WTC11 (cell line): Measurements from ENCODE around the gene TMA7. TPM values are rescaled to one million over a fixed set of nuclear protein-coding genes. Genes with fewer than 3 reads are reported as not detected.
A peak's percentile ranks its signal among the peaks of the same experiment; 100 is the strongest.

Experiments used
- CREB1 ChIP-seq: sonication (generic); formaldehyde crosslinking; IDR thresholded peaks from 2 replicates; pipeline ENCODE4 v1.8.0; 2023; ENCODE audit warnings: mild to moderate bottlenecking, missing genetic modification reagents
- CTCF ChIP-seq: fragments of 200-600 bp; IDR thresholded peaks from 2 replicates; pipeline ENCODE4 v1.8.0; 2022; ENCODE audit warnings: antibody characterized with exemption
- E2F1 ChIP-seq: sonication (generic); formaldehyde crosslinking; IDR thresholded peaks from 2 replicates; pipeline ENCODE4 v1.8.0; 2022; ENCODE audit warnings: mild to moderate bottlenecking, missing genetic modification reagents
- ELF4 ChIP-seq: sonication (generic); formaldehyde crosslinking; IDR thresholded peaks from 2 replicates; pipeline ENCODE4 v1.8.1; 2022; ENCODE audit warnings: low read depth, mild to moderate bottlenecking, moderate library complexity, missing genetic modification reagents
- FOXP1 ChIP-seq: sonication (generic); formaldehyde crosslinking; IDR thresholded peaks from 2 replicates; pipeline ENCODE4 v1.8.0; 2022; ENCODE audit warnings: missing genetic modification reagents, mild to moderate bottlenecking, moderate library complexity, borderline replicate concordance
- GRHL2 ChIP-seq: fragments of 250-450 bp; sonication (Bioruptor Pico); IDR thresholded peaks from 2 replicates; pipeline ENCODE4 v1.8.0; 2022; ENCODE audit warnings: mild to moderate bottlenecking, moderate library complexity; ENCODE audit not compliant: insufficient replicate concordance, severe bottlenecking
- IRF1 ChIP-seq: sonication (generic); formaldehyde crosslinking; IDR thresholded peaks from 2 replicates; pipeline ENCODE4 v1.8.0; 2023; ENCODE audit warnings: missing genetic modification reagents
- JAZF1 ChIP-seq: fragments of 250-450 bp; sonication (Bioruptor Pico); IDR thresholded peaks from 2 replicates; pipeline ENCODE4 v1.9.0; 2021; ENCODE audit warnings: moderate library complexity, mild to moderate bottlenecking, inconsistent platforms
- KAT7 ChIP-seq: sonication (generic); formaldehyde crosslinking; IDR thresholded peaks from 2 replicates; pipeline ENCODE4 v1.8.1; 2023; ENCODE audit warnings: missing genetic modification reagents, mild to moderate bottlenecking, borderline replicate concordance
- MLX ChIP-seq: sonication (generic); formaldehyde crosslinking; IDR thresholded peaks from 2 replicates; pipeline ENCODE4 v1.8.1; 2023; ENCODE audit warnings: mild to moderate bottlenecking, missing genetic modification reagents, moderate library complexity
- NFE2L1 ChIP-seq: sonication (generic); formaldehyde crosslinking; IDR thresholded peaks from 2 replicates; pipeline ENCODE4 v1.8.1; 2023; ENCODE audit warnings: missing genetic modification reagents
- NFYB ChIP-seq: sonication (generic); formaldehyde crosslinking; conservative IDR thresholded peaks from 2 replicates; pipeline ENCODE4 v1.8.0; 2022; ENCODE audit warnings: low read depth, missing genetic modification reagents
- NR1H2 ChIP-seq: sonication (generic); formaldehyde crosslinking; IDR thresholded peaks from 2 replicates; pipeline ENCODE4 v1.9.0; 2021; ENCODE audit warnings: mild to moderate bottlenecking, moderate library complexity, missing genetic modification reagents
- NR2C2 ChIP-seq: sonication (generic); formaldehyde crosslinking; IDR thresholded peaks from 2 replicates; pipeline ENCODE4 v1.8.0; 2022; ENCODE audit warnings: mild to moderate bottlenecking, missing genetic modification reagents
- OVOL2 ChIP-seq: fragments of 250-450 bp; sonication (Bioruptor Pico); IDR thresholded peaks from 2 replicates; pipeline ENCODE4 v1.9.0; 2021; ENCODE audit warnings: mild to moderate bottlenecking, borderline replicate concordance
- RELA ChIP-seq: sonication (generic); formaldehyde crosslinking; IDR thresholded peaks from 2 replicates; pipeline ENCODE4 v1.8.1; 2022; ENCODE audit warnings: missing genetic modification reagents, mild to moderate bottlenecking, borderline replicate concordance
- SMAD3 ChIP-seq: sonication (generic); formaldehyde crosslinking; IDR thresholded peaks from 2 replicates; pipeline ENCODE4 v1.8.0; 2022; ENCODE audit warnings: missing genetic modification reagents, mild to moderate bottlenecking, borderline replicate concordance
- TCF7 ChIP-seq: sonication (generic); formaldehyde crosslinking; IDR thresholded peaks from 2 replicates; pipeline ENCODE4 v1.8.0; 2022; ENCODE audit warnings: mild to moderate bottlenecking, low read depth, missing genetic modification reagents, moderate library complexity
- TEAD1 ChIP-seq: sonication (generic); formaldehyde crosslinking; IDR thresholded peaks from 2 replicates; pipeline ENCODE4 v1.8.0; 2022; ENCODE audit warnings: mild to moderate bottlenecking, missing genetic modification reagents
- TEAD4 ChIP-seq: sonication (generic); formaldehyde crosslinking; IDR thresholded peaks from 2 replicates; pipeline ENCODE4 v1.8.0; 2022; ENCODE audit warnings: mild to moderate bottlenecking, missing genetic modification reagents
- TP53 ChIP-seq: sonication (generic); formaldehyde crosslinking; IDR thresholded peaks from 2 replicates; pipeline ENCODE4 v1.8.1; 2023; ENCODE audit warnings: mild to moderate bottlenecking, missing genetic modification reagents
- USF2 ChIP-seq: sonication (generic); formaldehyde crosslinking; IDR thresholded peaks from 2 replicates; pipeline ENCODE4 v1.8.1; 2023; ENCODE audit warnings: mild to moderate bottlenecking, missing genetic modification reagents, moderate library complexity
- ZBTB43 ChIP-seq: sonication (generic); formaldehyde crosslinking; IDR thresholded peaks from 2 replicates; pipeline ENCODE4 v1.8.1; 2023; ENCODE audit warnings: mild to moderate bottlenecking, missing genetic modification reagents
- ZNF121 ChIP-seq: sonication (generic); formaldehyde crosslinking; IDR thresholded peaks from 2 replicates; pipeline ENCODE4 v1.8.0; 2023; ENCODE audit warnings: missing genetic modification reagents
- ZNF232 ChIP-seq: sonication (generic); formaldehyde crosslinking; IDR thresholded peaks from 2 replicates; pipeline ENCODE4 v1.8.0; 2022; ENCODE audit warnings: mild to moderate bottlenecking, missing genetic modification reagents
- ZNF263 ChIP-seq: sonication (generic); formaldehyde crosslinking; IDR thresholded peaks from 2 replicates; pipeline ENCODE4 v1.8.1; 2022; ENCODE audit warnings: low read depth, mild to moderate bottlenecking, moderate library complexity, missing genetic modification reagents
- ZNF423 ChIP-seq: fragments of 250-450 bp; sonication (Bioruptor Pico); IDR thresholded peaks from 2 replicates; pipeline ENCODE4 v2.1.2; 2022; ENCODE audit warnings: mild to moderate bottlenecking, moderate library complexity
- ZNF671 ChIP-seq: fragments of 250-450 bp; sonication (Bioruptor Pico); IDR thresholded peaks from 2 replicates; pipeline ENCODE4 v1.8.0; 2021; ENCODE audit warnings: mild to moderate bottlenecking
- ZSCAN18 ChIP-seq: fragments of 250-450 bp; sonication (Bioruptor Pico); IDR thresholded peaks from 2 replicates; pipeline ENCODE4 v2.1.2; 2022; ENCODE audit warnings: mild to moderate bottlenecking, moderate library complexity
- total RNA-seq: library from RNA; stranded (reverse); gene quantifications from 3 replicates; pipeline ENCODE4 v1.2.3, GENCODE V29; 2021
- TF ChIP-seq, protein P1 (sequence below): sonication (generic); formaldehyde crosslinking; IDR thresholded peaks from 2 replicates; pipeline ENCODE4 v1.8.0; 2022; ENCODE audit warnings: mild to moderate bottlenecking, missing genetic modification reagents

Gene TMA7
- total RNA-seq, 1 experiment from 2014 or later: 318 TPM

- TF ChIP-seq CTCF: no peak
- TF ChIP-seq ZBTB43 (CRISPR knock-in tag): 0 out of 2 replicates have a peak, but pooled peaks have one; percentile 69
- TF ChIP-seq ZNF423 (CRISPR knock-in tag): no peak
- TF ChIP-seq ZSCAN18 (CRISPR knock-in tag): no peak
- TF ChIP-seq E2F1 (CRISPR knock-in tag): 0 out of 2 replicates have a peak, but pooled peaks have one; percentile 24
- TF ChIP-seq TCF7 (CRISPR knock-in tag): no peak
- no peak for TF ChIP-seq ELF4 (CRISPR knock-in tag)
- peak; percentile 84; the same call in 1 of the 2 replicates for TF ChIP-seq KAT7 (CRISPR knock-in tag)
- 0 out of 2 replicates have a peak, but pooled peaks have one; percentile 78 for TF ChIP-seq MLX (CRISPR knock-in tag)
- 0 out of 2 replicates have a peak, but pooled peaks have one; percentile 61 for TF ChIP-seq CREB1 (CRISPR knock-in tag)
- TF ChIP-seq GRHL2 (CRISPR knock-in tag): no peak
- no peak for TF ChIP-seq NR1H2 (CRISPR knock-in tag)
- TF ChIP-seq, protein P1, sequence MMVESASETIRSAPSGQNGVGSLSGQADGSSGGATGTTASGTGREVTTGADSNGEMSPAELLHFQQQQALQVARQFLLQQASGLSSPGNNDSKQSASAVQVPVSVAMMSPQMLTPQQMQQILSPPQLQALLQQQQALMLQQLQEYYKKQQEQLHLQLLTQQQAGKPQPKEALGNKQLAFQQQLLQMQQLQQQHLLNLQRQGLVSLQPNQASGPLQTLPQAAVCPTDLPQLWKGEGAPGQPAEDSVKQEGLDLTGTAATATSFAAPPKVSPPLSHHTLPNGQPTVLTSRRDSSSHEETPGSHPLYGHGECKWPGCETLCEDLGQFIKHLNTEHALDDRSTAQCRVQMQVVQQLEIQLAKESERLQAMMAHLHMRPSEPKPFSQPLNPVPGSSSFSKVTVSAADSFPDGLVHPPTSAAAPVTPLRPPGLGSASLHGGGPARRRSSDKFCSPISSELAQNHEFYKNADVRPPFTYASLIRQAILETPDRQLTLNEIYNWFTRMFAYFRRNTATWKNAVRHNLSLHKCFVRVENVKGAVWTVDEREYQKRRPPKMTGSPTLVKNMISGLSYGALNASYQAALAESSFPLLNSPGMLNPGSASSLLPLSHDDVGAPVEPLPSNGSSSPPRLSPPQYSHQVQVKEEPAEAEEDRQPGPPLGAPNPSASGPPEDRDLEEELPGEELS (CRISPR knock-in tag): 0 out of 2 replicates have a peak, but pooled peaks have one; percentile 75
- TF ChIP-seq JAZF1 (CRISPR knock-in tag): no peak
- peak; percentile 95 for TF ChIP-seq ZNF232 (CRISPR knock-in tag)
- no peak for TF ChIP-seq ZNF121
- TF ChIP-seq TEAD1 (CRISPR knock-in tag): peak; percentile 57; the same call in 1 of the 2 replicates
- TF ChIP-seq USF2 (CRISPR knock-in tag): peak; percentile 63
- TF ChIP-seq ZNF263 (CRISPR knock-in tag): no peak
- TF ChIP-seq SMAD3 (CRISPR knock-in tag): peak; percentile 91
- peak; percentile 39; the same call in 1 of the 2 replicates for TF ChIP-seq TP53 (CRISPR knock-in tag)
- TF ChIP-seq RELA (CRISPR knock-in tag): 0 out of 2 replicates have a peak, but pooled peaks have one; percentile 27
- TF ChIP-seq ZNF671: no peak
- no peak for TF ChIP-seq TEAD4
- peak; percentile 90 for TF ChIP-seq NFYB (CRISPR knock-in tag)
- peak; percentile 65 for TF ChIP-seq NFE2L1 (CRISPR knock-in tag)
- peak; percentile 97 for TF ChIP-seq NR2C2
- peak; percentile 88; the same call in 1 of the 2 replicates for TF ChIP-seq FOXP1 (CRISPR knock-in tag)
- TF ChIP-seq OVOL2 (CRISPR knock-in tag): no peak
- TF ChIP-seq IRF1 (CRISPR knock-in tag): 0 out of 2 replicates have a peak, but pooled peaks have one; percentile 23
Observed at GRCh38 chr3:48439820-48440589, at the start of gene TMA7, which contains the start of gene CCDC51 (continued).
